Skeletal muscle satellite cell (primary cell): Measurements from ENCODE around the gene CRYBG2.

ENCODE experiments used
- H3K27me3 ChIP-seq: 2 replicates; pipeline ENCODE4 v1.7.0; 2013; ENCODE audit warnings: low read length; ENCODE audit not compliant: control insufficient read depth, insufficient read depth
- H3K36me3 ChIP-seq: 2 replicates; pipeline ENCODE4 v1.7.0; 2013; ENCODE audit warnings: mild to moderate bottlenecking, control low read depth, low read length; ENCODE audit not compliant: insufficient read depth
- H3K4me1 ChIP-seq: 2 replicates; pipeline ENCODE4 v1.7.0; 2013; ENCODE audit warnings: low read length; ENCODE audit not compliant: control insufficient read depth, insufficient read depth
- H3K4me2 ChIP-seq: 2 replicates; pipeline ENCODE4 v1.7.0; 2013; ENCODE audit warnings: mild to moderate bottlenecking, low read length
- H3K4me3 ChIP-seq: 2 replicates; pipeline ENCODE4 v1.7.0; 2013; ENCODE audit warnings: low read length
- H3K9ac ChIP-seq: 2 replicates; pipeline ENCODE4 v1.7.0; 2013; ENCODE audit warnings: mild to moderate bottlenecking, low read depth, low read length, moderate library complexity
- H3K9me3 ChIP-seq: replicated peaks from 2 replicates; pipeline ENCODE4 v1.7.0; 2013; ENCODE audit warnings: mild to moderate bottlenecking, control low read depth, low read length

CRYBG2 gene

DNA sequence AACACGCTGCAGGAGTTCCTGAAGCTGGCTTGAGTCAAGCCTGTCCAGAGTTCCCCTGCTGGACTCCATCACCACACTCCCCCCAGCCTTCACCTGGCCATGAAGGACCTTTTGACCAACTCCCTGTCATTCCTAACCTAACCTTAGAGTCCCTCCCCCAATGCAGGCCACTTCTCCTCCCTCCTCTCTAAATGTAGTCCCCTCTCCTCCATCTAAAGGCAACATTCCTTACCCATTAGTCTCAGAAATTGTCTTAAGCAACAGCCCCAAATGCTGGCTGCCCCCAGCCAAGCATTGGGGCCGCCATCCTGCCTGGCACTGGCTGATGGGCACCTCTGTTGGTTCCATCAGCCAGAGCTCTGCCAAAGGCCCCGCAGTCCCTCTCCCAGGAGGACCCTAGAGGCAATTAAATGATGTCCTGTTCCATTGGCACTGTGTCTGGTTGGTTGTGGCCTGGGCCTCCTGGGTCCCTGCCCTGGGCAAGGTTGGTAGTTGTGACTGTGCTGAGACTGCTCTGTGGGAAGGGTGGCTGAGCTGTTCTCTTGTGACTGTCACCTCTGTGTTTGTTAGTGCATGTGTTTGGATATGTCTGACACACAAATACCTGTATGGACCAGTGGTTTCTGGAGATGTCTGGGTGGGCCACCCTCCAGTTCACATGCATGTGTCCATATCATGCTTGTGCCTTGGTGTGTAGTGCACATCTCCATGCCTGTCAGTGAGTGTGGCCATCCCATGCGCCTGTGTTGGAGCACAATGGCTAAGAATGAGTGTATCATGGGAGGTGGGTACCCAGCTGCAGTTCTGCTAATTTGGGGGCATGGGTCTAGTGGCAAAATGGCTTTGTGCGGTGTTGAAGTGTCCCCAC lies 72.6 kb downstream of the CRYBG2 start:
- Histone ChIP-seq H3K9ac (peak overlapping the region; percentile 89), H3K4me2 (peak overlapping the region; percentile 95), H3K4me3 (peak overlapping the region; percentile 90), H3K9me3 (no peaks in the 10 kb centered on the region), H3K36me3 (peaks cover 41% of the 10 kb centered on the region), H3K27me3 (no peaks in the 10 kb centered on the region), H3K4me1 (peaks cover 80% of the 10 kb centered on the region)

DNA sequence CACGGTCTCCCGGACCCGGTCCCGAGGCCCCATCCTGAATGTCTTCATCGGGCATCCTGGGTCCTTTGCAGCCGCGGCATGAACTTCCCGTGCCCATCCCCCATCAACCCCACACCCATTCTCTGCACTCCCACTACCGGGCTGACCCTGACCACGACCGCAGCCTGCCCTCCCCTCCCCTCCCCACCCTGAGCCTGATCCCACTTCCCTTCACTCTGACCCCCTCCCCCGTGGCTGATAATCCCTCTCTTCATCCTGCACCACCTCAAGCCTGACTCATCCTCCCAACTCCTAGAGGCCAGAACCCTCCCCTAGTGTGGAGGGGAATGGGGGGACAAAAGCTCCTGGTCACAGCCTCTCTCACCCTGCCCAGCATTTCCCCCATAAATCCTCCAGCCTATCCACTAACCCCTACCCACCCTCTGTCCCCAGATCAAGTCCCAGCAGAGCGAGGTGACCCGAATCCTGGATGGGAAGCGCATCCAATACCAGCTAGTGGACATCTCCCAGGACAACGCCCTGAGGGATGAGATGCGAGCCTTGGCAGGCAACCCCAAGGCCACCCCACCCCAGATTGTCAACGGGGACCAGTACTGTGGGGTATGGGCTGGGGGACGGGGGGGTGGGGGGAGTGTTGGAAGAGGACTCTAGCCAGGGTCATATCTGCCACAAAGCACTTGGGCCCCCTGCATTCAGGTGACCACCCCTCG lies 73.4 kb downstream of the CRYBG2 start:
- H3K9me3 ChIP-seq: no peaks in the 10 kb centered on the region
- H3K9ac ChIP-seq: peak overlapping the region; percentile 89
- H3K4me1 ChIP-seq: peaks cover 89% of the 10 kb centered on the region
- peak overlapping the region; percentile 95 for H3K4me2 ChIP-seq
- peaks cover 41% of the 10 kb centered on the region for H3K36me3 ChIP-seq
- H3K27me3 ChIP-seq: no peaks in the 10 kb centered on the region
- peak overlapping the region; percentile 90 for H3K4me3 ChIP-seq

- Histone ChIP-seq H3K4me1 (peaks cover 88% of the 10 kb centered on the region), H3K9ac (peak within 1 kb of the TSS; percentile 89), H3K4me3 (peak within 1 kb of the TSS; percentile 90), H3K4me2 (peak within 1 kb of the TSS; percentile 95), H3K36me3 (peaks cover 38% of the 10 kb centered on the region), H3K9me3 (no peaks in the 10 kb centered on the region), H3K27me3 (no peaks in the 10 kb centered on the region)
These were observed 74.2 kb downstream of the CRYBG2 start, which contains the start of gene SH3BGRL3 for GRCh38 chr1:26279456-26280332. SH3BGRL3 (plus strand) TSS chr1:26280086; CDS start chr1:26280156, 70 bp downstream.

DNA sequence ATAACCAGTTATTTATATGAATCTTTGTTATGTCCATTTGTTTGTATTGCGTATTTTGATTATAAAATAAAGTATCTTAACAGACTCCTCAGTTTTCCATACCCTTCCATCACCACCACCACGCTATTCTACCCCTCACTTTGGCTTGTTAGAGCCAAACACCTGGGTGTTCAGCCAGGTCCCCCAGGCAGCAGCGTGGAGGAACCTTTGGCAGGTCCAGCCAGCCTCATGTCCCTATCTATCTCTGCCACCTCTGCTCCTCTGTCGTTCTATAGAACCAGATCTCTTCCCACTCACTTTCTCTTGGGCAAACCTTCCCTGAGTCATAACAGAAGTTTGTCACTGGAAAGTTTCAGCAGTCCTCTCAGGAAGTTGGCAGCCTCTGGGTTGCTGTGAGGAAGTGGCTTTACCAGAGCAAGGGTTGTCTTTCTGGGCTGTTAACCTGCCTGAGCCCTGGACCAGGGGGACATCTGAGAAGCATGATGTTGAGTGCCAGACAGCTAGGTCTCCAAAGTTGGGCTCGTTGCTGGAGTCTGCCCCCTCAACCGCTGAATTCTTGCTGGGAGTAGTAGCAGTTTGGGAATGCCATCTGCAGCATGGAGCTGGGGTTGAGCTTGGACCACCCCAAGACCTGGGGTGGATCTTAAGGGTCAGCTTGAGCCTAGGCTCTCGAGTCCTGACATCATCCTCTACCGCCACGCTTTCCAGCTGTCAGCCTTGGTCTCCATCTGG lies 75.0 kb downstream of the CRYBG2 start:
- Histone ChIP-seq H3K27me3 (no peaks in the 10 kb centered on the region), H3K4me1 (peaks cover 86% of the 10 kb centered on the region), H3K9ac (peak overlapping the region; percentile 89), H3K9me3 (no peaks in the 10 kb centered on the region), H3K4me3 (peak overlapping the region; percentile 90), H3K4me2 (peak overlapping the region; percentile 95), H3K36me3 (peaks cover 33% of the 10 kb centered on the region)

DNA sequence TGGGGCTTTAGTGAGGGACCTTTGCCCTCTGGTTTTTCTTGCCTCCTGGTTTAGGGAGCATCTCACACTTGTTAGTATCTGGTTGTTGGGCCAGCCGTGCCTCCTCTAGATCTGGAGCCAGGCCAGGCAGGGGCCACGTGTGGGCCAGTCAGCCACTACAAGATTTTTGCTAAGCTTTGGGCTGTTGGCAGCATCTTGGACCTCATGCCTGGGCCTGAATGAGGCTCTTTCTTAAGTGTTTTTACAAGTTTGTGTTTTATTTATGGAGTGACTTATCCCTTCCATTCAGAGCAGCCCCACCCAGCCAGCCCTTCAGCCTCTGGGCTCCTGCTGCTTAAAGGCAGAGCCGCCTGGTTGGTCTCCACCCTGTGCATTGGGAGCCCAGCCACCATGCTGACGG lies 75.6 kb downstream of the CRYBG2 start:
- H3K9ac ChIP-seq: peak overlapping the region; percentile 89
- H3K36me3 ChIP-seq: peaks cover 32% of the 10 kb centered on the region
- H3K4me1 ChIP-seq: peaks cover 80% of the 10 kb centered on the region
- H3K4me2 ChIP-seq: peak overlapping the region; percentile 95
- H3K9me3 ChIP-seq: no peaks in the 10 kb centered on the region
- H3K27me3 ChIP-seq: no peaks in the 10 kb centered on the region
- peak overlapping the region; percentile 13 for H3K4me3 ChIP-seq

DNA sequence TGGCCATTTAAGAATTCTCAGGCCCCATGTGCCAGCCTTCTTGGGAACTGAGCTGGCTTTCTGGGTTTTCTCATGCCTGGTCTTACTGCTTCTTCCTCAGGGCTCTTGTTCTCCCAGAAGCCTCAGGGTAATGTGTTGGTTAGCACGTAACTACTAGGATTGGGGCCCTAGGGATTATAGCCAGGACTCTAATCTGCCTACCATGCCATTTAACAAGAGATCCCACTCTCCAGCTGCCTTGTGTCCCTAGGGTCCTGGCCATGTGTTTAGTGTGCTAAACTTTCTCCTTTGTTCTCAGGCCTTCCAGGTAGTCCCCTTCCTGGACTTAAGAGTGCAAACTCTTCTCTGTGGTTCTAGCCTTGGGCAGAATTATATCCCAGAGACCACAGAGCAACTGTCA lies 76.2 kb downstream of the CRYBG2 start:
- Histone ChIP-seq H3K4me3 (peak overlapping the region; percentile 13), H3K4me2 (peak overlapping the region; percentile 95), H3K36me3 (peaks cover 35% of the 10 kb centered on the region), H3K4me1 (peaks cover 74% of the 10 kb centered on the region), H3K9ac (peak overlapping the region; percentile 89), H3K9me3 (no peaks in the 10 kb centered on the region), H3K27me3 (no peaks in the 10 kb centered on the region)

GRCh38 chr1:26277261-26277661 lies 76.7 kb downstream of the CRYBG2 start:
- Histone ChIP-seq H3K9ac (peak overlapping the region; percentile 89), H3K36me3 (peaks cover 31% of the 10 kb centered on the region)

DNA sequence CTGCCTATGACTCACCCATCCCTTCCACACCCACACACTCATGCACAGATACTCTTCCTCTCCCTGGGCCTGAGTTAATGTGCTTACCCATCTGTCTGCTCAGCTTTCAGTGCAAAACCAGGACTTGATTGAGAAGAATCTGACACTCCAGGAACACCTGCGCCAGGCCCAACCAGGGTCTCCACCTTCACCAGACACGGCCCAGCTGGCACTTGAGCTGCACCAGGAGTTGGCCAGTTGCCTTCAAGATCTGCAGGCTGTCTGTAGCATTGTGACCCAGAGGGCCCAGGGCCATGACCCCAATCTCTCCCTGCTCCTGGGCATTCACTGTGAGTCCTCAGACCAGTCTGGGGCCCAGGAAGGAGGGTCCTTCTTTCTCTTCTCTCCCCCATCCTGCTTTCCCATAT lies 77.5 kb downstream of the CRYBG2 start:
- Histone ChIP-seq H3K36me3 (peaks cover 34% of the 10 kb centered on the region), H3K9ac (peak overlapping the region; percentile 21), H3K4me1 (peaks cover 61% of the 10 kb centered on the region), H3K4me2 (peak overlapping the region; percentile 58), H3K27me3 (no peaks in the 10 kb centered on the region), H3K4me3 (peak overlapping the region; percentile 29), H3K9me3 (no peaks in the 10 kb centered on the region)

More at GRCh38 chr1:26277261-26277661, 76.7 kb downstream of the CRYBG2 start:
- H3K4me1 ChIP-seq: peaks cover 70% of the 10 kb centered on the region
- no peaks in the 10 kb centered on the region for H3K9me3 ChIP-seq
- H3K4me3 ChIP-seq: no peak overlapping the region
- H3K4me2 ChIP-seq: no peak overlapping the region
- H3K27me3 ChIP-seq: no peaks in the 10 kb centered on the region

- H3K36me3 ChIP-seq: peaks cover 34% of the 10 kb centered on the region
- H3K4me1 ChIP-seq: peaks cover 55% of the 10 kb centered on the region
- H3K9ac ChIP-seq: peak overlapping the region; percentile 63
- H3K4me2 ChIP-seq: peak overlapping the region; percentile 58
- no peaks in the 10 kb centered on the region for H3K9me3 ChIP-seq
- peak overlapping the region; percentile 11 for H3K4me3 ChIP-seq
- no peaks in the 10 kb centered on the region for H3K27me3 ChIP-seq
These were observed 78.1 kb downstream of the CRYBG2 start for GRCh38 chr1:26275580-26276431.
